ENCODE data around the gene TSHR.

DNA sequence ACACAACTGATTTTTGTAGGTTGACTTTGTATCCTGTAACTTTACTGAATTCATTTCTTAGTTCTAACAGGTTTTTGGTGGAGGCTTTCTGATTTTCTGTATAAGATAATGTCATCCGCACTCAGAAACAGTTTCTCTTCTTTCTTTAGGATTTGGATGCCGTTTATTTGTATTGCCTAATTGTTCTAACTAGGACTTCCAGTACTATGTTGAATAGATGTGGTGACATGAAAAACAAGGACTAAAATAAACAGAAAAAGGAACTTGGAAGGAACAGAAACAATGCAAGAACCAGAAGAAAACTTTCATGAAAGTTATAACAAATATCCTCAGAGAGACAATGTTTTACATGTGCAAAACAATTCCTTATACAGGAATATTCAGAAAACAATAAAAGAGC, 165.1 kb downstream of the TSHR start:
- TF ChIP-seq CTCF (IDR thresholded peaks at IDR 0.05) (no peak), POLR2A (IDR thresholded peaks at IDR 0.05) (no peak), EP300 (IDR thresholded peaks at IDR 0.05) (peak; percentile 25 to 38)

Data from tibial nerve (tissue), 4 donors.